OCI-LY1 (cell line): Measurements from ENCODE around the gene LRRC36.

ENCODE experiments used
- H2AFZ ChIP-seq: fragments of 200-600 bp; sonication (generic), shearing (Covaris generic); 2 replicates; pipeline ENCODE4 v1.6.0; 2014; ENCODE audit warnings: antibody characterized with exemption, mild to moderate bottlenecking, low read length
- H3F3A ChIP-seq: fragments of 200-600 bp; sonication (generic), shearing (Covaris generic); 2 replicates; pipeline ENCODE4 v1.6.0; 2014; ENCODE audit warnings: mild to moderate bottlenecking, antibody characterized with exemption, low read length, moderate library complexity; ENCODE audit not compliant: insufficient read depth
- H3K27ac ChIP-seq: fragments of 200-600 bp; sonication (generic); 2 replicates; pipeline ENCODE4 v1.5.1; 2014; ENCODE audit warnings: low read length, mixed run types, mild to moderate bottlenecking, low read depth; ENCODE audit not compliant: poor library complexity, severe bottlenecking
- H3K27me3 ChIP-seq: fragments of 200-600 bp; sonication (generic); 2 replicates; pipeline ENCODE4 v1.6.0; 2014; ENCODE audit warnings: antibody characterized with exemption, mild to moderate bottlenecking, low read length, moderate library complexity; ENCODE audit not compliant: insufficient read depth
- H3K36me3 ChIP-seq: fragments of 200-600 bp; sonication (generic); 2 replicates; pipeline ENCODE4 v1.6.1; 2014; ENCODE audit warnings: mild to moderate bottlenecking, antibody characterized with exemption, low read length, moderate library complexity, mixed read lengths; ENCODE audit not compliant: insufficient read depth
- H3K4me1 ChIP-seq: fragments of 200-600 bp; sonication (generic); 2 replicates; pipeline ENCODE4 v1.5.1; 2014; ENCODE audit warnings: mild to moderate bottlenecking, low read length, moderate library complexity; ENCODE audit not compliant: insufficient read depth, severe bottlenecking
- H3K4me2 ChIP-seq: fragments of 200-600 bp; sonication (generic), shearing (Covaris generic); 2 replicates; pipeline ENCODE4 v1.6.1; 2014; ENCODE audit warnings: low read length
- H3K4me3 ChIP-seq: fragments of 200-600 bp; sonication (generic); 2 replicates; pipeline ENCODE4 v1.5.1; 2014; ENCODE audit warnings: low read length, low read depth, mild to moderate bottlenecking, mixed read lengths; ENCODE audit not compliant: poor library complexity, severe bottlenecking
- H3K79me2 ChIP-seq: fragments of 200-600 bp; shearing (Covaris generic); 2 replicates; pipeline ENCODE4 v1.6.1; 2016; ENCODE audit warnings: mixed run types, low read length, mixed read lengths; ENCODE audit not compliant: insufficient read depth
- H3K9ac ChIP-seq: fragments of 200-600 bp; sonication (generic), shearing (Covaris generic); 2 replicates; pipeline ENCODE4 v1.6.1; 2014; ENCODE audit warnings: mild to moderate bottlenecking, low read length, mixed read lengths
- H3K9me2 ChIP-seq: fragments of 200-600 bp; sonication (generic), shearing (Covaris generic); 2 replicates; pipeline ENCODE4 v1.6.1; 2014; ENCODE audit warnings: low read depth, mild to moderate bottlenecking, low read length, mixed read lengths
- H3K9me3 ChIP-seq: fragments of 200-600 bp; shearing (Covaris generic); 2 replicates; pipeline ENCODE4 v1.6.1; 2014; ENCODE audit warnings: low read length, mixed read lengths
- H4K20me1 ChIP-seq: fragments of 200-600 bp; sonication (generic), shearing (Covaris generic); 2 replicates; pipeline ENCODE4 v1.6.0; 2016; ENCODE audit warnings: mild to moderate bottlenecking, low read length; ENCODE audit not compliant: insufficient read depth
- EZH2 ChIP-seq: fragments of 200-600 bp; sonication (generic), shearing (Covaris generic); IDR thresholded peaks from 2 replicates; pipeline ENCODE4 v1.8.0; 2017; ENCODE audit warnings: borderline replicate concordance, mixed run types, mild to moderate bottlenecking, antibody characterized with exemption, low read length, moderate library complexity, mixed read lengths
- TF ChIP-seq, protein P1 (sequence below): fragments of 200-600 bp; sonication (generic), shearing (Covaris generic); IDR thresholded peaks from 2 replicates; pipeline ENCODE4 v1.5.1; 2017; ENCODE audit warnings: mild to moderate bottlenecking, antibody characterized with exemption, low read length, moderate library complexity, mixed read lengths

LRRC36 gene

DNA sequence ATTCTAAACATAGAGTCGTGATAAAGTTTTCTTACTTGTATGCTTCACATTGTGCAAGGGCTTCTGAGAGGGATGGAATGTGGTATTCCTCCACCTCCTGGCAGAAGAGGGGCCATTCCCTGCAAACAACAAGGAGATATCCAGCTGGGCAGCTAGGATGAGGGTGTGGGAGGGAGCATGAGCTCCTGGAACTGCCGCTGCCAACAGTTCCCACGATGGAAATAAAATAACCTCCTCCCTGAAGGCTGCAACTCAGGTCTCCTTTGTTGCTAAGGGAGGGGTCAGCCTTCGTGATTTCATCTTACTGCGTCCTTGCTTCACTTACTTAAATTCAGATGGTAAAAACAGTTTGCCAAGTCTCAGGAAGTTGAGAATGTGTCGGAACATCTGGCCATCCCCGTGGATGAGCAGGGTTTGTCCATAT, 31.7 kb upstream of the LRRC36 start:
- no peak overlapping the region for H3K4me2 ChIP-seq
- no peak overlapping the region for H2AFZ ChIP-seq
- H3K36me3 ChIP-seq: no peaks in the 10 kb centered on the region
- H3K4me1 ChIP-seq: no peaks in the 10 kb centered on the region
- H3K27ac ChIP-seq: no peak overlapping the region
- H3K79me2 ChIP-seq: no peaks in the 10 kb centered on the region
- H4K20me1 ChIP-seq: no peaks in the 10 kb centered on the region
- no peak overlapping the region for H3K4me3 ChIP-seq
- no peaks in the 10 kb centered on the region for H3K9me3 ChIP-seq
- no peak for TF ChIP-seq EZH2
- TF ChIP-seq, protein P1, sequence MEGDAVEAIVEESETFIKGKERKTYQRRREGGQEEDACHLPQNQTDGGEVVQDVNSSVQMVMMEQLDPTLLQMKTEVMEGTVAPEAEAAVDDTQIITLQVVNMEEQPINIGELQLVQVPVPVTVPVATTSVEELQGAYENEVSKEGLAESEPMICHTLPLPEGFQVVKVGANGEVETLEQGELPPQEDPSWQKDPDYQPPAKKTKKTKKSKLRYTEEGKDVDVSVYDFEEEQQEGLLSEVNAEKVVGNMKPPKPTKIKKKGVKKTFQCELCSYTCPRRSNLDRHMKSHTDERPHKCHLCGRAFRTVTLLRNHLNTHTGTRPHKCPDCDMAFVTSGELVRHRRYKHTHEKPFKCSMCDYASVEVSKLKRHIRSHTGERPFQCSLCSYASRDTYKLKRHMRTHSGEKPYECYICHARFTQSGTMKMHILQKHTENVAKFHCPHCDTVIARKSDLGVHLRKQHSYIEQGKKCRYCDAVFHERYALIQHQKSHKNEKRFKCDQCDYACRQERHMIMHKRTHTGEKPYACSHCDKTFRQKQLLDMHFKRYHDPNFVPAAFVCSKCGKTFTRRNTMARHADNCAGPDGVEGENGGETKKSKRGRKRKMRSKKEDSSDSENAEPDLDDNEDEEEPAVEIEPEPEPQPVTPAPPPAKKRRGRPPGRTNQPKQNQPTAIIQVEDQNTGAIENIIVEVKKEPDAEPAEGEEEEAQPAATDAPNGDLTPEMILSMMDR: no peak
- H3K9ac ChIP-seq: no peak overlapping the region
- peaks cover 5% of the 10 kb centered on the region; the same call in 1 of the 2 replicates for H3K27me3 ChIP-seq
- no peaks in the 10 kb centered on the region for H3K9me2 ChIP-seq
- H3F3A ChIP-seq: no peaks in the 10 kb centered on the region

DNA sequence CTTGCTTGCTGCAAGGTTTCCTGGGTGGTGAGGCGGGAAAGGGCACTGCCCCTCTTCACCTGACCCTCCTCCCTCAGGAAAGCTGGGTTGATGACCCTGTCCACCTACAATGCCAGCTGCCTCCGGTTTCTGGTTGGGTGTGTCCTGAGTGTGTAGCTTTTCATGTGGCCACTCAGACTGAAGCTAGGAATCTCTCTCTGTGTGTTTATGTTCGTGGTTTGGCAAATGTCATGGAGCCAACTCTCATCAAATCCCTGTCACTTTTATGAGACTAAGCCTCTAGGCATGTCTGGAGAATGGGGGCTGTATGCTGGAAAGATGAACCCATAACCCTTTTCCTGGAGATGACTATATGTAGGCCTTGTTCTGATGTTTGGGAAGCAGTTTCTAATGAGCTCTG, 30.2 kb upstream of the LRRC36 start:
- peaks cover 8% of the 10 kb centered on the region; the same call in 1 of the 2 replicates for H3K27me3 ChIP-seq
- H3K79me2 ChIP-seq: no peaks in the 10 kb centered on the region
- no peaks in the 10 kb centered on the region for H3K9me2 ChIP-seq

DNA sequence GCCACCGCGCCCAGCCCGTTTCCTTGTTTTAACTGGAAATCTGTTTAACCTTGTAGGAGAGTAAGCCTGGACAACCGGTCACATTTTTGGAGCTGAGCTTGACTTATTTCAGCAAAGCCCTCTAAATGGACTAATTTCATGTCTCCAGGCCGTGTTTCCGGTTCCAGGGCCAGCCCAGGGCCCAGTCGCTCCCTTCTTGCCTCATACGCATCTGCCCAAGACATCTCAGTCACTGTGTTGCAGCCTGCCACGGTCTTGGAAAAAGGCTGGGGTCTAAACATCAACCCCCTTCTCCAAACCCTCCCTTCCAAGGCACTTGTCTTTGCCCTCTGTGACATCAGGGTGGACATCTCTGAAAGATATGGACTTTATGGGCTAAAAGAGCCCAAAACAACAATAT, 28.3 kb upstream of the LRRC36 start:
- no peaks in the 10 kb centered on the region for H4K20me1 ChIP-seq
- H3K4me2 ChIP-seq: no peak overlapping the region

More for the DNA sequence above, 30.2 kb upstream of the LRRC36 start:
- Histone ChIP-seq H2AFZ (no peak overlapping the region), H3F3A (no peaks in the 10 kb centered on the region), H3K4me3 (no peak overlapping the region), H3K4me2 (no peak overlapping the region), H3K27ac (no peak overlapping the region), H3K4me1 (no peaks in the 10 kb centered on the region), H3K9ac (no peak overlapping the region), H4K20me1 (no peaks in the 10 kb centered on the region), H3K9me3 (no peaks in the 10 kb centered on the region), H3K36me3 (no peaks in the 10 kb centered on the region)
- TF ChIP-seq, protein P1: no peak
- TF ChIP-seq EZH2: no peak

More for the DNA sequence above, 28.3 kb upstream of the LRRC36 start:
- no peak overlapping the region for H3K4me3 ChIP-seq
- no peak overlapping the region for H3K9ac ChIP-seq
- peaks cover 11% of the 10 kb centered on the region; the same call in 1 of the 2 replicates for H3K27me3 ChIP-seq
- H2AFZ ChIP-seq: no peak overlapping the region
- no peaks in the 10 kb centered on the region for H3K36me3 ChIP-seq
- H3K27ac ChIP-seq: no peak overlapping the region
- TF ChIP-seq, protein P1: no peak
- no peak for TF ChIP-seq EZH2
- H3F3A ChIP-seq: no peaks in the 10 kb centered on the region
- no peaks in the 10 kb centered on the region for H3K4me1 ChIP-seq
- no peaks in the 10 kb centered on the region for H3K79me2 ChIP-seq
- no peaks in the 10 kb centered on the region for H3K9me3 ChIP-seq
- H3K9me2 ChIP-seq: no peaks in the 10 kb centered on the region
